Measurements from ENCODE around the gene SYNGR3. TPM values are rescaled to one million over a fixed set of nuclear protein-coding genes. Genes with fewer than 3 reads are reported as not detected.

SYNGR3 gene
- total RNA-seq, 2 experiments from 2014 or later = 4.8 to 5.9 TPM

- no peaks in the 10 kb centered on the region for H3K9me3 Mint-ChIP-seq (ENCODE audit: low read depth)
- ChIA-PET CTCF (interaction anchor here (1.4 kb wide), 1 partner anchor 115 kb away, joined by 4 read pairs; no protein-coding TSS in a partner anchor), POLR2A (interaction anchor here (0.6 kb wide), 1 partner anchor 127 kb away, joined by 4 read pairs; no protein-coding TSS in a partner anchor)
- H3K27ac Mint-ChIP-seq = no peak overlapping the region
- H3K36me3 Mint-ChIP-seq (ENCODE audit: low read depth) = no peaks in the 10 kb centered on the region
- H3K27me3 Mint-ChIP-seq = peaks cover 19% of the 10 kb centered on the region
- no peak for ATAC-seq
- intact Hi-C loops (cut with DNase I, micrococcal nuclease) = loop anchor here in 1 of 2 experiments (10.0 kb wide), 1 partner anchor 460 kb away; no protein-coding TSS in a partner anchor
- no peak overlapping the region for H3K4me3 Mint-ChIP-seq
- H3K4me1 Mint-ChIP-seq = peaks cover 15% of the 10 kb centered on the region
- DNase-seq = no peak
Observed at GRCh38 chr16:2025251-2025650, 35.5 kb downstream of the SYNGR3 start.

- CTCF ChIA-PET = no interaction called here
- POLR2A ChIA-PET = no interaction called here
- intact Hi-C loops (cut with DNase I, micrococcal nuclease) = loop anchor here in 1 of 2 experiments (10.0 kb wide), 1 partner anchor 459 kb away; no protein-coding TSS in a partner anchor
- DNase-seq (no peak), ATAC-seq (no peak)
- peak overlapping the region; percentile 29 for H3K4me3 Mint-ChIP-seq
- H3K9me3 Mint-ChIP-seq (ENCODE audit: low read depth) = no peaks in the 10 kb centered on the region
- H3K27ac Mint-ChIP-seq = no peak overlapping the region
- H3K36me3 Mint-ChIP-seq (ENCODE audit: low read depth) = no peaks in the 10 kb centered on the region
- H3K27me3 Mint-ChIP-seq = peaks cover 17% of the 10 kb centered on the region
- H3K4me1 Mint-ChIP-seq = peaks cover 10% of the 10 kb centered on the region
Observed at GRCh38 chr16:2025878-2026460, 36.2 kb downstream of the SYNGR3 start.

- peak; percentile 2 for ATAC-seq
- intact Hi-C loops (cut with DNase I, micrococcal nuclease) = loop anchor here in 1 of 2 experiments (10.0 kb wide), 1 partner anchor 458 kb away; no protein-coding TSS in a partner anchor
- Mint-ChIP-seq H3K36me3 (ENCODE audit: low read depth) (no peaks in the 10 kb centered on the region), H3K4me1 (peaks cover 10% of the 10 kb centered on the region), H3K27ac (no peak within 1 kb of the TSS), H3K4me3 (peak within 1 kb of the TSS; percentile 49), H3K27me3 (peaks cover 15% of the 10 kb centered on the region), H3K9me3 (ENCODE audit: low read depth) (no peaks in the 10 kb centered on the region)
- ChIA-PET POLR2A (interaction anchor here (0.6 kb wide), 1 partner anchor 20 kb away, joined by 3 read pairs; no protein-coding TSS in a partner anchor), CTCF (no interaction called here)
- peak; percentile 38 for DNase-seq
Observed at GRCh38 chr16:2026461-2027023, 36.8 kb downstream of the SYNGR3 start, which contains the start of gene NHERF2. Gene NHERF2, plus strand, starts transcription at chr16:2026902. Its CDS starts 104 bp downstream, at chr16:2027006.

GRCh38 chr16:2027024-2028010 lies 37.5 kb downstream of the SYNGR3 start:
- intact Hi-C loops (cut with DNase I, micrococcal nuclease) = loop anchor here in 1 of 2 experiments (10.0 kb wide), 1 partner anchor 457 kb away; no protein-coding TSS in a partner anchor
- H3K36me3 Mint-ChIP-seq (ENCODE audit: low read depth) = no peaks in the 10 kb centered on the region

GRCh38 chr16:2028146-2028545 lies 38.4 kb downstream of the SYNGR3 start:
- peaks cover 4% of the 10 kb centered on the region for H3K4me1 Mint-ChIP-seq
- ChIA-PET CTCF (interaction anchor here (1.0 to 1.4 kb wide), 3 partner anchors 11 to 112 kb away, joined by 3 to 4 read pairs (median 3); partner anchors contain the start of genes NTHL1 and TSC2), POLR2A (no interaction called here)
- intact Hi-C loops (cut with DNase I, micrococcal nuclease) = loop anchor here in 1 of 2 experiments (10.0 kb wide), 1 partner anchor 457 kb away; no protein-coding TSS in a partner anchor
- no peaks in the 10 kb centered on the region for H3K36me3 Mint-ChIP-seq (ENCODE audit: low read depth)
- DNase-seq (no peak), ATAC-seq (no peak)
- H3K27ac Mint-ChIP-seq = no peak overlapping the region
- no peaks in the 10 kb centered on the region for H3K9me3 Mint-ChIP-seq (ENCODE audit: low read depth)
- peaks cover 7% of the 10 kb centered on the region for H3K27me3 Mint-ChIP-seq
- H3K4me3 Mint-ChIP-seq = no peak overlapping the region

More at GRCh38 chr16:2027024-2028010, 37.5 kb downstream of the SYNGR3 start:
- peak; percentile 8 for ATAC-seq
- Mint-ChIP-seq H3K27me3 (peaks cover 10% of the 10 kb centered on the region), H3K4me3 (peak overlapping the region; percentile 49), H3K4me1 (peaks cover 10% of the 10 kb centered on the region), H3K9me3 (ENCODE audit: low read depth) (no peaks in the 10 kb centered on the region), H3K27ac (no peak overlapping the region)
- POLR2A ChIA-PET = interaction anchor here (0.6 kb wide), 1 partner anchor 19 kb away, joined by 3 read pairs; no protein-coding TSS in a partner anchor
- peak; percentile 34 for DNase-seq
- CTCF ChIA-PET = interaction anchor here (1.0 to 1.4 kb wide), 3 partner anchors 12 to 113 kb away, joined by 3 to 4 read pairs (median 3); partner anchors contain the start of genes NTHL1 and TSC2

GRCh38 chr16:2028620-2029220 lies 39.0 kb downstream of the SYNGR3 start:
- Mint-ChIP-seq H3K4me1 (peaks cover 4% of the 10 kb centered on the region), H3K36me3 (ENCODE audit: low read depth) (no peaks in the 10 kb centered on the region), H3K27ac (no peak overlapping the region), H3K4me3 (no peak overlapping the region), H3K27me3 (peaks cover 7% of the 10 kb centered on the region), H3K9me3 (ENCODE audit: low read depth) (no peaks in the 10 kb centered on the region)
- CTCF ChIA-PET = interaction anchor here (1.4 kb wide), 2 partner anchors 11 to 112 kb away, joined by 3 to 4 read pairs; no protein-coding TSS in a partner anchor
- DNase-seq (no peak), ATAC-seq (no peak)
- POLR2A ChIA-PET = no interaction called here
- intact Hi-C loops (cut with DNase I, micrococcal nuclease) = loop anchor here in 1 of 2 experiments (10.0 kb wide), 1 partner anchor 456 kb away; no protein-coding TSS in a partner anchor

- H3K36me3 Mint-ChIP-seq (ENCODE audit: low read depth) = no peaks in the 10 kb centered on the region
- no peaks in the 10 kb centered on the region for H3K9me3 Mint-ChIP-seq (ENCODE audit: low read depth)
- ChIA-PET CTCF (no interaction called here), POLR2A (no interaction called here)
- ATAC-seq (no peak), DNase-seq (no peak)
- H3K27me3 Mint-ChIP-seq = peaks cover 7% of the 10 kb centered on the region
- intact Hi-C loops (cut with DNase I, micrococcal nuclease) = loop anchor here in 1 of 2 experiments (10.0 kb wide), 1 partner anchor 455 kb away; no protein-coding TSS in a partner anchor
- H3K4me1 Mint-ChIP-seq = peaks cover under 1% of the 10 kb centered on the region
- H3K4me3 Mint-ChIP-seq = no peak overlapping the region
- no peak overlapping the region for H3K27ac Mint-ChIP-seq
Observed at GRCh38 chr16:2029350-2029749, 39.6 kb downstream of the SYNGR3 start.

GRCh38 chr16:2030036-2030435 lies 40.3 kb downstream of the SYNGR3 start:
- H3K4me1 Mint-ChIP-seq = no peaks in the 10 kb centered on the region
- ChIA-PET POLR2A (no interaction called here), CTCF (no interaction called here)
- DNase-seq (no peak), ATAC-seq (no peak)
- intact Hi-C loops (cut with DNase I, micrococcal nuclease) = no loop called here
- H3K27ac Mint-ChIP-seq = no peak overlapping the region
- H3K27me3 Mint-ChIP-seq = peaks cover 7% of the 10 kb centered on the region
- no peaks in the 10 kb centered on the region for H3K36me3 Mint-ChIP-seq (ENCODE audit: low read depth)
- no peaks in the 10 kb centered on the region for H3K9me3 Mint-ChIP-seq (ENCODE audit: low read depth)
- no peak overlapping the region for H3K4me3 Mint-ChIP-seq

GRCh38 chr16:2031081-2031577 lies 41.4 kb downstream of the SYNGR3 start:
- H3K4me3 Mint-ChIP-seq = no peak overlapping the region
- H3K36me3 Mint-ChIP-seq (ENCODE audit: low read depth) = no peaks in the 10 kb centered on the region
- intact Hi-C loops (cut with DNase I, micrococcal nuclease) = no loop called here
- POLR2A ChIA-PET = no interaction called here
- no peak for DNase-seq
- H3K9me3 Mint-ChIP-seq (ENCODE audit: low read depth) = no peaks in the 10 kb centered on the region
- no peaks in the 10 kb centered on the region for H3K4me1 Mint-ChIP-seq
- H3K27me3 Mint-ChIP-seq = peaks cover 4% of the 10 kb centered on the region
- no peak for ATAC-seq
- no peak overlapping the region for H3K27ac Mint-ChIP-seq
- CTCF ChIA-PET = no interaction called here

GRCh38 chr16:2032285-2033056 lies 42.7 kb downstream of the SYNGR3 start:
- CTCF ChIA-PET = interaction anchor here (0.6 to 0.9 kb wide), 2 partner anchors 10 to 17 kb away, joined by 3 read pairs; no protein-coding TSS in a partner anchor
- Mint-ChIP-seq H3K27me3 (peaks cover 3% of the 10 kb centered on the region), H3K4me3 (no peak overlapping the region), H3K27ac (no peak overlapping the region), H3K36me3 (ENCODE audit: low read depth) (no peaks in the 10 kb centered on the region), H3K9me3 (ENCODE audit: low read depth) (no peaks in the 10 kb centered on the region), H3K4me1 (no peaks in the 10 kb centered on the region)
- POLR2A ChIA-PET = interaction anchor here (0.6 kb wide), 1 partner anchor 89 kb away, joined by 3 read pairs; no protein-coding TSS in a partner anchor
- DNase-seq (no peak), ATAC-seq (no peak)
- intact Hi-C loops (cut with DNase I, micrococcal nuclease) = no loop called here

Measured in activated CD4-positive, alpha-beta T cell treated with anti-CD3 and anti-CD28 coated beads for 36 hours (primary cell).